CD4-positive, alpha-beta T cell treated with Interleukin-4 for 4 hours (primary cell): ENCODE data around the gene IGFL1.
"Not testable (repeated sequence)": the region's sequence is repeated elsewhere in the genome, so short reads cannot be mapped to it uniquely, and the experiment has no call there.

ENCODE experiments used
- DNase-seq: peaks from one replicate; pipeline ENCODE4 v3.0.0-alpha.2; 2020

IGFL1 gene

GRCh38 chr19:46226438-46226973 lies 3.0 kb upstream of the IGFL1 start:
- DNase-seq: no peak

GRCh38 chr19:46232029-46232428 lies 2.5 kb downstream of the IGFL1 start:
- no peak for DNase-seq

DNA sequence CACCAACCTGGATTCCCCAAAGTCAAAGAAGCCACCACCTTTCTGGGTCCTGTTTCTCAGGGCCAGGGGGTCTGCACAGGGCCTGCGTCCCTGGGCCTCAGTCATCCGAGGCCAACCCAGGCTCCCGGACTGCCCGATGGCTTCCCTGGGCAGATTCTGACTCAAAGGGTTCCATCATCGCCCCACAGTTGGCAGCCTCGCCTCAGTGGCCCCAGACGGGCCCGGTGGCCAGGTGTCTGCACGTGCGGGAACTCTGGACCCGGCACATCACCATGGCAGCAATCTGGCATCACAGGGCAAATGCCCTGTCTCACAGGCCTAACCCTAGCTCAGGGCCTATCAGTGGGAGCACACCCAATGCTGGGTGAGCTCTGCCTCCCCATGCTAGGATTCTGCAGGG lies 2.9 kb downstream of the IGFL1 start:
- DNase-seq: no peak

DNA sequence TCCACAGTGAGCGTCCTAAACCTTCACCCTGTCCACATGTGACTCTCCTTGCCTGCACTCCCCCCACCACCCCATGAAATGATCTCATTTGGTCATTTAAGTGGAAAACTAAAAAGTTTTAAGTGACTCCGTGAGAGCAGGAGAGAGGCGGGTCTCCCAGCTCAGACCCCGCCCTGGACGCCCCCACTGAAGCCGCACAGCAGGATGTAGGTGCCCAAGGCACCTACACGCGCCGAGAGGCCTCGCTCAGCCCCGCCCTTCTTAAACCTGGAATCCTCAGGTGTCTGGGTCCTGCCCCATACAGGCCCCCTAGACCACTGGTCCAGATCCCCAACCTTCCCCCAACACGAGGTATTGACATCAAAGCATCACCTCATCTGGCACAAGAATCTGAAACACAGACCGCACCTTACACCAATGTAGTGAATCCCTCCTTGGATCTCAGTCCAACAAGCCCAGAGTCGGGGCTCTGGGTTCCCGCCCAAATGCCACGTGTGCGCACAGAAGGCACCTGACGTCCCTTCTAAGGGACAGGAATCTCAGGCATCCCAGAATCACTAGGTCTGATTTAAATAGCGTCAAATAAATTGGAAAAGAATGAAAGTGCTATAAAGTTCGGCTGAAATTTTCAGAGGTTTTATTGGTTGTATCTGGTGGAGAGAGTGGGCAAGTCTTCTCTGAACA lies 3.5 kb downstream of the IGFL1 start:
- DNase-seq: no peak

GRCh38 chr19:46233871-46234270 lies 4.3 kb downstream of the IGFL1 start:
- not testable (repeated sequence) for DNase-seq

DNA sequence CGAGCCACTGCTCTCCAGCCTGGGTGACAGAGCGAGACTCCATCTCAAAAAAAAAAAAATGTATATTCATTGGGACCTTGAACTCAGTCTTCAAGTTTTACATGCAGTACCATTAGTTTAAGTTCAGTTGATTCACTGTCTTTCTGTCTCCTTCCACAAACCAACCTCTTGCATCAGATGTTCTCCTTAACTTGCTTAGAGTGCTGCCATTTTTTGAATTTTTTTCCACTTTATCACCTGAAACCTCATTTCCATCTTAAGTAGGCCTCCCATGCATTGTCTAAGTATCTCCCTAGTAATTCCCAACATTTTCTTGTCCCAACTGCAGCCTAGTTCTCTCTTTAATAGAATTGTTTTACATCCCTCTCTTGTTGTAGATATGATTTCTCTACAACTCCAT lies 8.6 kb downstream of the IGFL1 start:
- not testable (repeated sequence) for DNase-seq

GRCh38 chr19:46239193-46240024 lies 9.9 kb downstream of the IGFL1 start:
- no peak for DNase-seq

DNA sequence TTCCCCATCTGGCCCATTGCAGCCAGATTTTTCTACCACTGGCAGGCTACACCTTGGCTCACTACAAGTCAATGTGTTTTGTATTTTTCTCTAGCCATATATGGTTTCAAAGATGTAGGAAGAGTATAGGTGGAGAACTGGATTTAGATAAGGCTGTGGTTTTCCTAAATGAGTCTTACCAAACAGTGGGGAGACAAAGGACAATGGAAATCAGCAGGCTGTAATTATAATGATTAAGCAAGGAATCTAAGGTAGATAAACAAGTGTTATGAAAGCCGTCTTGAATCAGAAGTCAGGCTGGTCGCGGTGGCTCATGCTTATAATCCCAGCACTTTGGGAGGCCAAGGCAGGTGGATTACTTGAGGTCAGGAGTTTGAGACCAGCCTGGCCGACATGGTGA lies 11.2 kb downstream of the IGFL1 start:
- DNase-seq: no peak

- DNase-seq: no peak
Measured at GRCh38 chr19:46241626-46242025, 12.1 kb downstream of the IGFL1 start.

DNA sequence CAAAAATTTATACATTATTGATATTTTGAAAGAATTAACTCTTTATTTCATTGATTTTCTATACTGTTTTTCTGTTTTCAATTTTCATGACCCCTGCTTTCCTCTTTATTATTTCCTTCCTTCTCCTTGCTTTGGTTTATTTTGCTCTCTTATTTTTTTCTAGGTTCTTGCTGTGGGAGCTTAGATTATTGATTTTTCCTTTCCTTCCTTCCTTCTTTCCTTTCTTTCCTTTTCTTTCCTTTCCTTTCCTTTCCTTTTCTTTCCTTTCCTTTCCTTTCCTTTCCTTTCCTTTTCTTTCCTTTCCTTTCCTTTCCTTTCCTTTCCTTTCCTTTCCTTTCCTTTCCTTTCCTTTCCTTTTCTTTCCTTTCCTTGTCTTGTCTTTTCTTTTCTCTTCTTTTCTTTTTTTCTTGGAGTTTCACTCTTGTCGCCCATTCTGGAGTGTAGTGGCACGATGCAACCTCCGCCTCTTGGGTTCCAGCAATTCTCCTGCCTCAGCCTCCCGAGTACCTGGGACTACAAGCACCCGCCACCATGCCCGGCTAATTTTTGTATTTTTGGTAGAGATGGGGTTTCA lies 13.6 kb downstream of the IGFL1 start:
- not testable (repeated sequence) for DNase-seq

DNA sequence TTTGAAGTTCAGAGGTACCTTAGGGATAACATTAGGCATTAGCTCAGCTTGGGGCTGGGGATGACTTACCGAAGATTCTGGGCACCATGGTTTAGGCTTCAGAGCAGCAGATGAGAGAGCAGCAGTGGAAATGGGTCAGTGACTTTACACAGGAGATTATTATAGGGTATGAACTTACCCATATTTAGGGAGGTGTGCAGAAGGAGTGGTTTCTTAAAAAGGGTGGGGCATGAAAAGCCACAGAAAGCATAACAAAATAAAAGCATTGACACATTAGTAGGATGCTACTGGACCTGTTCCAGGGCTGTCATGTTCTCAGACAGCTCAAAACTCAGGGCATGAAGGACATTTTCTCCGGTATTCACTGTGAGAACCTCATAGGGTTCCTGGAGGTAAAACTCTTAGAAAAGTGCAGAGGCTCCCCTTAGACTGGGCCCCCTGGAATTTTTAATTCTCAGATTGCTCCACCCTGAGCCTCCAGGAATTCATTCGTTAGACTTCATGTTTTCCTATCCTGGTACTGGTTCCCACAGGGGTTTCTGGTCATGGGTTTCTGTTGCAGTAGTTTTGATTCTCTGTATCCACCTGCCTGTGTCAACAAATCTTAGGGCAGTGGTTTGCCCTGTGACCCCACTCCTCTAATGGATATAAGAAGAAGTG lies 20.7 kb downstream of the IGFL1 start:
- no peak for DNase-seq

DNA sequence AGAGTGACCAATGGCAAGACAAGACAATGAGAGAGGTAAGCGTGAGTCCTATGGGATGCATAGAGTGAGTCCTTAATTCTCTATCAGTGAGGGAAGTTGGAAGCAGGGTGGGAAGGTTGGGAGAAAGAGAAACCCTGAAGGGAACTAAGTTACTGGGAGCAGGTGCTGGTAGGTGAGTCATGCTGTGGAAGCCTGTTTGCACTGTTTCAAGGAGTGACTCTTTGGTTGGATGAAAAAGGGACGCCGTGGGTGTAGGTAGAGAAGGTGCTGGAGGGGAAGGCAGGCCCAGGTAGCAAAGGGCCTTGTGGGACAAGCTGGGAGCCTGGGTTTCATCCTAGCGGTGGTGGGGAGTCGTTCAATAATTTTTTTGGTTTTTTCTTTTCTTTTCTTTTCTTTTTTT lies 21.9 kb downstream of the IGFL1 start:
- DNase-seq: no peak

DNA sequence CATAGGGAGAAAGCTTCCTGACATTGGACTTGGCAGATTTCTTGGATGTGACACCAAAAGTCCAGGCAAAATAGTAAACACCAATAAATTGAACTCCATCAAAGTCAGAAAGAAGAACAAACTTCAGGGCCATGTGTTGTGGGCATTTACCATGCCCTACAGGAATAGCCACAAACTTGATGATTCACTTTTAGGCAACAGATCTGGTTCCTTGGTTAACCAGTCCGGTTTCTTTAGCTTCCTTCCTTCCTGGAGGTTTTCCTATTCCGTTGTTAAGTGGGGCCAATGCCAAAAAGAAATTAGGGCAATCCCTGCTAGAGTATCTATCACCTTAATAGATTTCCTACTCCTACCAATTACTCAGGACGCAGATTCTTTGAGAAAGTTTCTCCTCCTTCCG lies 25.2 kb downstream of the IGFL1 start:
- no peak for DNase-seq

DNA sequence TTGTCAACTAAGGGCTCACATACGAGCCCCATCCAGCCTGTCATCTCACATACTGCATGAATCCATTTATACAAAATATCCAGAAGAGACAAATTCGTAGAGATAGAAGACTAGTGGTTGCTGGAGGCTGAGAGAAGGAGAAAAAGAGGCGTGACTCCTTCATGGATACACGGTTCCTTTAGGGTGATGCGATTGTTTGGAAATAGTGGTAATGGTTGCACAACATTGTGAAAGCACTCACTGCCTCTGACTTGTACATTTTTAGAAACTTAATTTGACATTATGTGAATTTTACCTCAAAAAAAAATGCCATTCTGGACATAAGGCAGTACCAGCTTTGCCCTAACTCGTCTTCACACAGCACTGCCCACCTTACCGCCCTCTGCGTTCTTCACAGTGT lies 27.3 kb downstream of the IGFL1 start:
- DNase-seq: no peak

DNA sequence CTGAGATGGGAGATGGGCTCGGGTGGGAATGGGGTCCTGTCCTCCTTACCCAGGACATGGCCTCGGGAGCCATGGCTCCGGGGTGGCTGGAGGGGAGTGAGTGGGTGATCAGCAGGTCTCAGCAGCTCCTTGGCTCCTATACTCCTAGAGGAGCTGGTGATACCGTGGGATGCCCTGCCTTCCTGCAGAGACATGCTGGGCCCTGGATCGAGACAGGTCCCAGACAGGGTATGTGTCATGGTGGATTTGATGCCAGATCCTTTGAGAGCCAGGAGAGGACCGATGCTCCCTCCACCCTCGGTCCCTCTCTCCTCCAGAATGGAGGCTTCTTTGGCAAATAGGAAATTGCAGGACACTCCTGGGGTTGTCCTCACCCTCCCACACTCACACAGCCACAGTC lies 32.0 kb downstream of the IGFL1 start:
- DNase-seq: not testable (repeated sequence)

DNA sequence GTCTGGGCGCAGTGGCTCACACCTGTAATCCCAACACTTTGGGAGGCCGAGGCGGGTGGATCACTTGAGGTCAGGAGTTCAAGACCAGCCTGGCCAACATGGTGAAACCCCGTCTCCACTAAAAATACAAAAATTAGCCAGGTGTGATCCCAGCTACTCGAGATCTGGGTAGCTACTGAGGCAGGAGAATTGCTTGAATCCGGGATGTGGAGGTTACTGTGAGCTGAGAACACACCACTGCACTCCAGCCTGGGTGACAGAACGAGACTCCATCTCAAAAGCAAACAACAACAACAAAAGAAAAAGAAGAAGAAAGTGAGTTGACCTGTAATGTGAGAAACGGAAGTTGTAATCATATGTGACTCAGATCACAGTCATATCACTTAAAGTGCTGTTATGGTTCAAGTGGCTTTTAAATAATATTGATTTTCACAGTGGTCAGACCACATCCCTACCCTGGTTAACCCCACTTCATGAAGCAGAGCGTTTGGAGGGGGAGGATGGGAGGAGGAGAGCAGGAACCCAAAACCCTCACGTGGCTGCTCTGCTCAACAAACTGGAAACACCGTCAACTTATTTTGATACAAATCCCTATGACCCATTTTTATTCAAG lies 33.2 kb downstream of the IGFL1 start:
- peak; percentile 72 for DNase-seq

GRCh38 chr19:46264801-46265200 lies 35.3 kb downstream of the IGFL1 start:
- DNase-seq: not testable (repeated sequence)

DNA sequence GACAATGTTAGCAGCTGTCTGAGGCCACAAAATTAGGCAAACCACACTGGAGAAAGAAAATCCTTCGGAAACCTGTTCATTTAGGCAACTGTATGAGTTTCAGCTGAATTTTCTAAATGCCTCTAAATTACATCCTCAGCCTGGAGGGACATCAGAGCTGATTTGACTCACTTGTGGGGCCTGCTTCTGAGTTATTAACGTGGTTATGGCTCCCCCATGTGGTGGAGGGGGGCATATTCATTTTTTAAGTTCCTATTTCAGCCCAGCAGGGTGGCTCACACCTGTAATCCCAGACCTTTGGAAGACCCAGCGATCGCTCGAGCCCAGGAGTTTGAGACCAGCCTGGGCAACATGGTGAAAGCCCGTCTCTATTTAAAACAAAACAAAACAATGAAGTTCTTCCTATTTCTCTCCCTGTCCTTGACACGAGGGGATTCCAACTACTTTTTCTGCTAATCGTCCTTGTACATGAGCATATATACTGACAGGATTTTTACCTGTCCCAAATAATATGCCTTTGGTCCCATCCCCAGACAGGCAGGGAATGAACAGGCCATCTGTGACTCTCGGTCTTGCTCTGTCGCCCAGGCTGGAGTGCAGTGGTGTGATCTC lies 35.8 kb downstream of the IGFL1 start:
- peak; percentile 71 for DNase-seq

DNA sequence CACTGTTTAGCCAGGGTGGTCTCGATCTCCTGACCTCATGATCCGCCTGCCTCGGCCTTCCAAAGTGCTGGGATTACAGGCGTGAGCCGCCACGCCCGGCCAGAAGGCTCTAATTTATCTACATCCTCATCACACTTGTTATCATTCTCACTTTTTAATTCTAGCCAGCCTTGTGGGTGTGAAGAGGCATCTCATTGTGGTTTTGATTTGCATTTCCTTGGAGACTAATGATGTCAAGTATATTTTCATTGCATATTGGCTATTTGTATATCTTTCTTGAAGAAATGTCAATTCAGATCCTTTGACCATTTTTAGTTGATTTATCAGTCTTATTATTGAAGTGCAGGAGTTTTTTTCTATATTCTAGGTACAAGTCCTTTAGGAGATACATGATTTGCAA lies 39.6 kb downstream of the IGFL1 start:
- DNase-seq: peak; percentile 6

DNA sequence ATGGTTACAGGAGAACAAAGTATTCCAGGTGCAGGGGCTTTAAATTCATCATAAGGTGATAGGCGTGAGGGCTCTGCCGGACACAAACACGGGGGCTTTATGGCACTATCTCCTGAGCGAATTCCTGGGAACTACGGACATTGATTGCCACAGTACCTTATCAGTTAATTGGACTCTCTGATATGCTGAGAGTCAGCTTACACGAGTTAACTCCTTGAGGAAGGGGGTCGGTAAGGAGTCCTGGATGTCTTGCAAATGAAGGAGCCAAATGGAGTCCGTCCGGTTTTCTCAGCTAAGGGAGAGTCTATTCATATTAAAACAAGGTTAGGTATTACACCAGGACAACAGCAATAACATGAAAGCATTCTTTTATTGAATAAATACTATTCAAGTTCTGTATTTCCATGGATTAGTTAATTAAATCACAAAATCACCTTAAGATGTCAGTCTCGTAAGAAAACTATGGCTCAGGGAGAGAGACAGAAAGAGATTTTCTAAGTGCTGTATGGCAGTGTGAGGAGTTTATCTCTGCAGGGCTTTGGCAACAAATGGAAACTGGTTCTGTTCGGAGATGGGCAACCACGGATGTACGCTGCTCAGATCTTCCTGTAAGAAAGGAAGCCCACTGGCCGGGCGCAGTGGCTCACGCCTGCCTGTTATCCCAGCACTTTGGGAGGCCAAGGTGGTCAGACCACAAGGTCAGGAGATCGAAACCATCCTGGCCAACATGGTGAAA lies 41.1 kb downstream of the IGFL1 start:
- DNase-seq: no peak

GRCh38 chr19:46271481-46272197 lies 42.1 kb downstream of the IGFL1 start:
- DNase-seq: no peak
